Keratinocyte (primary cell): ENCODE measurements around the gene RCOR3.

Source experiments
- CTCF ChIP-seq, 3 experiments: IDR thresholded peaks in 1 of 3; conservative IDR thresholded peaks in 1 of 3; optimal IDR thresholded peaks in 1 of 3; 2 replicates in 2 of 3; 3 replicates in 1 of 3; pipeline versions ENCODE3 to v1.5.1; 2011; ENCODE audit warnings: low read length in 3 of 3, mild to moderate bottlenecking in 3 of 3, moderate library complexity in 2 of 3, control low read depth in 1 of 3, inconsistent platforms in 1 of 3; ENCODE audit not compliant: insufficient read depth in 2 of 3; ENCODE audit errors: extremely low read depth in 1 of 3
- EZH2 ChIP-seq: IDR thresholded peaks from one replicate; pipeline ENCODE4 v1.6.1; 2012; ENCODE audit warnings: inconsistent platforms, mild to moderate bottlenecking, low read length, moderate library complexity

GRCh38 chr1:211313392-211313791, 54.2 kb downstream of the RCOR3 start:
- TF ChIP-seq CTCF (optimal IDR thresholded peaks at IDR 0.05 in 1 of 3, IDR thresholded peaks at IDR 0.05 in 1 of 3, conservative IDR thresholded peaks at IDR 0.05 in 1 of 3; ENCODE audit: extremely low read depth in 1 of 3, insufficient read depth in 2 of 3, low read length in 3 of 3) (no peak), EZH2 (no peak)
